DND-41 (cell line): Measurements from ENCODE around the gene TXNRD1.

Experiments used
- ATAC-seq: fragments of 200-7000 bp; cut with Tn5 transposase; 3 replicates; pipeline ENCODE4 v1.9.1; 2021; ENCODE audit warnings: low read depth; ENCODE audit not compliant: insufficient read depth
- DNase-seq: peaks from one replicate; pipeline ENCODE4 v3.0.0-alpha.2; 2020
- H2AFZ ChIP-seq: 2 replicates; pipeline ENCODE4 v1.6.0; 2012; ENCODE audit warnings: low read depth, low read length
- H3K27ac ChIP-seq: 2 replicates; pipeline ENCODE4 v1.5.1; 2012; ENCODE audit warnings: low read length, inconsistent platforms
- H3K27me3 ChIP-seq: fragments of 200-600 bp; sonication (generic); 2 replicates; pipeline ENCODE4 v1.6.0; 2012; ENCODE audit warnings: low read length, mild to moderate bottlenecking, inconsistent platforms; ENCODE audit not compliant: insufficient read depth, poor library complexity
- H3K36me3 ChIP-seq: 2 replicates; pipeline ENCODE4 v1.5.1; 2012; ENCODE audit warnings: low read length, inconsistent platforms; ENCODE audit not compliant: insufficient read depth
- H3K4me1 ChIP-seq: 2 replicates; pipeline ENCODE4 v1.5.1; 2012; ENCODE audit warnings: mild to moderate bottlenecking, low read length; ENCODE audit not compliant: insufficient read depth
- H3K4me2 ChIP-seq: 2 replicates; pipeline ENCODE4 v1.6.0; 2012; ENCODE audit warnings: mild to moderate bottlenecking, moderate library complexity, low read length, inconsistent platforms; ENCODE audit not compliant: insufficient read depth
- H3K4me3 ChIP-seq, 2 experiments: fragments of 200-600 bp in 1 of 2; shearing (Covaris generic) in 1 of 2; 2 replicates each; pipeline ENCODE4 v1.5.1; 2012 to 2016; ENCODE audit warnings: inconsistent platforms in 2 of 2, low read length in 2 of 2, mild to moderate bottlenecking in 2 of 2, low read depth in 1 of 2, moderate library complexity in 1 of 2
- H3K79me2 ChIP-seq: 2 replicates; pipeline ENCODE4 v1.6.0; 2012; ENCODE audit warnings: low read length, inconsistent platforms; ENCODE audit not compliant: insufficient read depth
- H3K9ac ChIP-seq: 2 replicates; pipeline ENCODE4 v1.6.0; 2012; ENCODE audit warnings: low read depth, mild to moderate bottlenecking, inconsistent platforms, low read length, moderate library complexity
- H3K9me3 ChIP-seq: 2 replicates; pipeline ENCODE4 v1.5.1; 2012; ENCODE audit warnings: low read length, moderate library complexity, mild to moderate bottlenecking, inconsistent platforms; ENCODE audit not compliant: insufficient read depth, severe bottlenecking
- H4K20me1 ChIP-seq: 2 replicates; pipeline ENCODE4 v1.6.0; 2012; ENCODE audit warnings: low read length; ENCODE audit not compliant: insufficient read depth
- CTCF ChIP-seq: IDR thresholded peaks from 2 replicates; pipeline ENCODE4 v1.5.1; 2012; ENCODE audit warnings: borderline replicate concordance, low read length, moderate library complexity, mild to moderate bottlenecking; ENCODE audit not compliant: poor library complexity, severe bottlenecking; ENCODE audit errors: extremely low read depth
- EZH2 ChIP-seq: IDR thresholded peaks from 3 replicates; pipeline ENCODE4 v1.6.1; 2012; ENCODE audit warnings: borderline replicate concordance, low read depth, mild to moderate bottlenecking, moderate library complexity, low read length, inconsistent platforms; ENCODE audit not compliant: severe bottlenecking

TXNRD1 gene

GRCh38 chr12:104347374-104348075 is 131.9 kb downstream of the TXNRD1 start:
- DNase-seq (no peak), ATAC-seq (no peak)
- Histone ChIP-seq H3K4me2 (no peak overlapping the region), H3K4me3 (no peak overlapping the region), H3K4me1 (no peaks in the 10 kb centered on the region), H3K79me2 (peaks cover 3% of the 10 kb centered on the region; the same call in 1 of the 2 replicates), H3K9me3 (no peaks in the 10 kb centered on the region), H3K27me3 (no peaks in the 10 kb centered on the region), H3K27ac (no peak overlapping the region), H3K9ac (no peak overlapping the region), H2AFZ (no peak overlapping the region), H4K20me1 (peaks cover 4% of the 10 kb centered on the region; the same call in 1 of the 2 replicates), H3K36me3 (peaks cover 84% of the 10 kb centered on the region)
- TF ChIP-seq EZH2 (no peak), CTCF (no peak)

- TF ChIP-seq EZH2: no peak
- no peak for TF ChIP-seq CTCF
- Histone ChIP-seq H3K4me3 (no peak overlapping the region), H3K4me1 (no peaks in the 10 kb centered on the region), H3K9me3 (no peaks in the 10 kb centered on the region), H3K27me3 (no peaks in the 10 kb centered on the region), H2AFZ (no peak overlapping the region), H3K36me3 (peaks cover 75% of the 10 kb centered on the region), H3K4me2 (no peak overlapping the region), H3K27ac (no peak overlapping the region), H3K9ac (no peak overlapping the region), H3K79me2 (no peaks in the 10 kb centered on the region), H4K20me1 (no peaks in the 10 kb centered on the region)
- no peak for DNase-seq
- ATAC-seq: no peak
Measured at GRCh38 chr12:104348283-104348993, 132.9 kb downstream of the TXNRD1 start.

- DNase-seq (no peak), ATAC-seq (no peak)
- H3K4me1 ChIP-seq: no peaks in the 10 kb centered on the region
- H3K27me3 ChIP-seq: no peaks in the 10 kb centered on the region
- H3K4me2 ChIP-seq: no peak overlapping the region
- no peaks in the 10 kb centered on the region for H3K79me2 ChIP-seq
- H4K20me1 ChIP-seq: no peaks in the 10 kb centered on the region
- no peak overlapping the region for H3K27ac ChIP-seq
- H3K4me3 ChIP-seq: no peak overlapping the region
- TF ChIP-seq EZH2 (no peak), CTCF (no peak)
- H2AFZ ChIP-seq: no peak overlapping the region
- H3K9ac ChIP-seq: no peak overlapping the region
- H3K36me3 ChIP-seq: peaks cover 75% of the 10 kb centered on the region
- no peaks in the 10 kb centered on the region for H3K9me3 ChIP-seq
Measured at GRCh38 chr12:104348994-104349494, 133.5 kb downstream of the TXNRD1 start.
